ENCODE results near the gene GPR17. TPM values are rescaled to one million over a fixed set of nuclear protein-coding genes. Genes with fewer than 3 reads are reported as not detected.

The GPR17 gene
- total and polyA plus RNA-seq, 2 experiments from 2014 or later, result not detected

- Histone ChIP-seq H3K79me2 (replicated peaks; ENCODE audit: insufficient read depth) (no peaks in the 10 kb centered on the region), H3K9me2 (ENCODE audit: insufficient read depth) (no peaks in the 10 kb centered on the region), H2AFZ (no peak overlapping the region), H3K4me1 (ENCODE audit: insufficient read depth) (no peaks in the 10 kb centered on the region), H3K4me3 (no peak overlapping the region), H3K4me2 (no peak overlapping the region), H4K20me1 (replicated peaks; ENCODE audit: insufficient read depth) (no peaks in the 10 kb centered on the region; the same call in 1 of the 2 replicates), H3F3A (replicated peaks; ENCODE audit: low read depth) (no peaks in the 10 kb centered on the region), H3K27me3 (ENCODE audit: insufficient read depth) (no peaks in the 10 kb centered on the region), H3K36me3 (ENCODE audit: insufficient read depth) (no peaks in the 10 kb centered on the region), H3K27ac (ENCODE audit: low read depth) (no peak overlapping the region)
- ATAC-seq (no peak), DNase-seq (ENCODE audit: low spot score) (no peak)
- Mint-ChIP-seq H3K27ac (no peak overlapping the region), H3K4me3 (no peak overlapping the region), H3K4me1 (peaks cover 8% of the 10 kb centered on the region), H3K9me3 (no peaks in the 10 kb centered on the region), H3K36me3 (ENCODE audit: low read depth) (no peaks in the 10 kb centered on the region; the same call in 2 of the 3 replicates), H3K27me3 (ENCODE audit: insufficient read depth, low read depth, poor library complexity) (peaks cover 22% of the 10 kb centered on the region)
- no peak for TF ChIP-seq JUNB (IDR thresholded peaks at IDR 0.05; ENCODE audit: unreplicated experiment)
- no peak for TF ChIP-seq EZH2 (IDR thresholded peaks at IDR 0.05; ENCODE audit: low read depth, unreplicated experiment)
- no peak for TF ChIP-seq STAT1 (IDR thresholded peaks at IDR 0.05; ENCODE audit: unreplicated experiment)
- no peak for TF ChIP-seq NANOG (IDR thresholded peaks at IDR 0.05; ENCODE audit: borderline replicate concordance)
- no peak for TF ChIP-seq CTCF (conservative IDR thresholded peaks at IDR 0.05; ENCODE audit: low read depth in 2 of 2)
- TF ChIP-seq ZNF114 (CRISPR knock-in tag; IDR thresholded peaks at IDR 0.05), result no peak
- TF ChIP-seq EZH2phosphoT487 (IDR thresholded peaks at IDR 0.05; ENCODE audit: unreplicated experiment), result no peak
- no peak for TF ChIP-seq CREB1 (CRISPR knock-in tag; IDR thresholded peaks at IDR 0.05; ENCODE audit: low read depth)
- TF ChIP-seq REST (IDR thresholded peaks at IDR 0.05; ENCODE audit: unreplicated experiment), result no peak
Measured at GRCh38 chr2:127654084-127654837, 8.3 kb downstream of the GPR17 start.

GRCh38 chr2:127654838-127655175 is 8.9 kb downstream of the GPR17 start:
- H3K9me2 ChIP-seq (ENCODE audit: insufficient read depth), result no peaks in the 10 kb centered on the region
- H3K27me3 Mint-ChIP-seq (ENCODE audit: insufficient read depth, low read depth, poor library complexity), result peaks cover 21% of the 10 kb centered on the region
- no peaks in the 10 kb centered on the region for H3K79me2 ChIP-seq (replicated peaks; ENCODE audit: insufficient read depth)
- H3K36me3 ChIP-seq (ENCODE audit: insufficient read depth), result no peaks in the 10 kb centered on the region
- H3K27me3 ChIP-seq (ENCODE audit: insufficient read depth), result no peaks in the 10 kb centered on the region
- H3K27ac Mint-ChIP-seq, result no peak overlapping the region
- H3K4me2 ChIP-seq, result no peak overlapping the region
- no peaks in the 10 kb centered on the region; the same call in 2 of the 3 replicates for H3K36me3 Mint-ChIP-seq (ENCODE audit: low read depth)
- DNase-seq (ENCODE audit: low spot score) (no peak), ATAC-seq (no peak)
- H3F3A ChIP-seq (replicated peaks; ENCODE audit: low read depth), result no peaks in the 10 kb centered on the region
- no peak overlapping the region for H3K4me3 Mint-ChIP-seq
- no peak overlapping the region for H2AFZ ChIP-seq
- H3K4me1 Mint-ChIP-seq, result peaks cover 6% of the 10 kb centered on the region; the same call in 2 of the 3 replicates
- H3K4me1 ChIP-seq (ENCODE audit: insufficient read depth), result no peaks in the 10 kb centered on the region
- no peaks in the 10 kb centered on the region for H3K9me3 Mint-ChIP-seq
- H4K20me1 ChIP-seq (replicated peaks; ENCODE audit: insufficient read depth), result no peaks in the 10 kb centered on the region; the same call in 1 of the 2 replicates
- H3K4me3 ChIP-seq, result no peak overlapping the region
- no peak overlapping the region for H3K27ac ChIP-seq (ENCODE audit: low read depth)
- no peak for TF ChIP-seq ETS1 (IDR thresholded peaks at IDR 0.05)

Data from GM23338 (cell line).